NB4 (cell line): ENCODE measurements around the gene KLHL1.

Experiments used
- DNase-seq: peaks from one replicate; pipeline ENCODE4 v3.0.0; 2010; ENCODE audit warnings: low read depth
- H3K4me3 ChIP-seq: one replicate; pipeline ENCODE4 v1.5.1; 2011; ENCODE audit warnings: mild to moderate bottlenecking, low read depth, low read length, moderate library complexity
- CTCF ChIP-seq: IDR thresholded peaks from one replicate; pipeline ENCODE4 v1.5.1; 2012; ENCODE audit warnings: low read depth, low read length
- MAX ChIP-seq: IDR thresholded peaks from 2 replicates; pipeline ENCODE4 v1.6.1; 2011; ENCODE audit warnings: low read depth, low read length
- MYC ChIP-seq: IDR thresholded peaks from 2 replicates; pipeline ENCODE4 v1.6.1; 2011; ENCODE audit warnings: low read depth, low read length
- POLR2A ChIP-seq: IDR thresholded peaks from 2 replicates; pipeline ENCODE4 v1.6.1; 2011; ENCODE audit warnings: mild to moderate bottlenecking; ENCODE audit not compliant: insufficient read length; ENCODE audit errors: extremely low read depth

Gene KLHL1

GRCh38 chr13:69677343-69677742 lies 430.9 kb downstream of the KLHL1 start:
- DNase-seq, result no peak
- TF ChIP-seq CTCF, result no peak
- TF ChIP-seq MYC, result no peak
- TF ChIP-seq POLR2A, result no peak
- TF ChIP-seq MAX, result no peak
- H3K4me3 ChIP-seq, result no peak overlapping the region

GRCh38 chr13:69676286-69676685 lies 432.0 kb downstream of the KLHL1 start:
- no peak for TF ChIP-seq MYC
- TF ChIP-seq CTCF, result no peak
- TF ChIP-seq POLR2A, result no peak
- no peak for TF ChIP-seq MAX
- no peak overlapping the region for H3K4me3 ChIP-seq
- no peak for DNase-seq

- H3K4me3 ChIP-seq, result no peak overlapping the region
- no peak for DNase-seq
- TF ChIP-seq CTCF (no peak), MYC (no peak), POLR2A (no peak)
Measured at GRCh38 chr13:69660155-69660554, 448.1 kb downstream of the KLHL1 start.

GRCh38 chr13:69657676-69658075 lies 450.6 kb downstream of the KLHL1 start:
- TF ChIP-seq MYC (no peak), MAX (no peak), POLR2A (no peak), CTCF (no peak)
- DNase-seq, result no peak
- H3K4me3 ChIP-seq, result no peak overlapping the region

GRCh38 chr13:69654392-69654791 lies 453.9 kb downstream of the KLHL1 start:
- H3K4me3 ChIP-seq, result no peak overlapping the region
- no peak for TF ChIP-seq POLR2A
- no peak for TF ChIP-seq MYC
- no peak for TF ChIP-seq MAX
- TF ChIP-seq CTCF, result no peak
- no peak for DNase-seq
